A549 (cell line): Measurements from ENCODE around the gene SRP9. TPM values are rescaled to one million over a fixed set of nuclear protein-coding genes. Genes with fewer than 3 reads are reported as not detected.

ENCODE experiments used
- ATAC-seq, 2 experiments: fragments of 200-7000 bp in 1 of 2; fragments of >200 bp in 1 of 2; cut with Nextera tagmentation in 1 of 2; cut with Tn5 transposase in 1 of 2; 3 replicates each; pipeline versions ENCODE4 v1.8.0 to v1.9.1; 2018 to 2020; ENCODE audit warnings: mild to moderate bottlenecking in 1 of 2, moderate library complexity in 1 of 2
- CTCF ChIA-PET: fragments of 300-600 bp; sonication (Branson Sonifier 250); formaldehyde crosslinking; extraction: SDS; loops from one replicate; lab custom pipeline; 2021; ENCODE audit warnings: antibody characterized with exemption, inconsistent platforms; lab: Yijun Ruan, JAX
- POLR2A ChIA-PET: fragments of 350-600 bp; formaldehyde crosslinking; extraction: SDS; loops from one replicate; lab custom pipeline; 2021; ENCODE audit warnings: antibody characterized with exemption, inconsistent platforms; lab: Yijun Ruan, JAX
- DNase-seq, 2 experiments: peaks; one replicate each; pipeline versions ENCODE4 v3.0.0 to v3.0.0-alpha.2; 2011 to 2016; ENCODE audit warnings: low read depth in 1 of 2, low spot score in 1 of 2
- FAIRE-seq: peaks from 2 replicates; lab custom pipeline; 2011; peaks lifted over from hg19 to GRCh38; lab: Jason Lieb, UNC
- H3K27ac ChIP-seq, 2 experiments: fragments of >200 bp; sonication (Bioruptor Twin); formaldehyde crosslinking; 3 replicates each; pipeline ENCODE4 v1.5.1; 2016 to 2017
- H3K4me1 ChIP-seq: fragments of >200 bp; sonication (Bioruptor Twin); formaldehyde crosslinking; 3 replicates; pipeline ENCODE4 v1.6.1; 2016
- H3K4me2 ChIP-seq: fragments of >200 bp; sonication (Bioruptor Twin); formaldehyde crosslinking; 3 replicates; pipeline ENCODE4 v1.6.1; 2016
- H3K4me3 ChIP-seq: fragments of >200 bp; sonication (Bioruptor Twin); formaldehyde crosslinking; 3 replicates; pipeline ENCODE4 v1.5.1; 2016
- H3K9me3 ChIP-seq: fragments of >200 bp; sonication (Bioruptor Twin); formaldehyde crosslinking; 3 replicates; pipeline ENCODE4 v1.6.1; 2016
- CHD2 ChIP-seq: fragments of 150-350 bp; IDR thresholded peaks from 2 replicates; pipeline ENCODE4 v1.6.1; 2014; ENCODE audit warnings: low read length; ENCODE audit not compliant: partially characterized antibody
- CHD4 ChIP-seq: fragments of 200-600 bp; sonication (generic); IDR thresholded peaks from 2 replicates; pipeline ENCODE4 v1.6.1; 2016; ENCODE audit warnings: antibody characterized with exemption, mild to moderate bottlenecking, borderline replicate concordance
- CTCF ChIP-seq: fragments of >200 bp; sonication (Bioruptor Twin); formaldehyde crosslinking; IDR thresholded peaks from 3 replicates; pipeline ENCODE4 v1.5.1; 2016
- EHMT2 ChIP-seq: fragments of 200-600 bp; sonication (generic); IDR thresholded peaks from 2 replicates; pipeline ENCODE4 v1.6.1; 2016; ENCODE audit warnings: antibody characterized with exemption, low read depth, mild to moderate bottlenecking, moderate library complexity
- FOSB ChIP-seq: fragments of 250-450 bp; sonication (Bioruptor Pico); IDR thresholded peaks from 2 replicates; pipeline ENCODE4 v1.5.0; 2020; ENCODE audit warnings: mild to moderate bottlenecking, moderate library complexity
- FOSL2 ChIP-seq, 2 experiments: fragments of 450-650 bp in 1 of 2; fragments of >200 bp in 1 of 2; sonication (Bioruptor Twin) in 1 of 2; formaldehyde crosslinking; IDR thresholded peaks; 2 replicates each; pipeline versions ENCODE4 v1.5.0 to v1.6.1; 2016 to 2020; ENCODE audit warnings: mild to moderate bottlenecking in 1 of 2, moderate library complexity in 1 of 2
- FOXS1 ChIP-seq: fragments of 250-450 bp; sonication (Bioruptor Pico); IDR thresholded peaks from 2 replicates; pipeline ENCODE4 v1.5.0; 2020; ENCODE audit warnings: mild to moderate bottlenecking, moderate library complexity
- GATA3 ChIP-seq: IDR thresholded peaks from 2 replicates; pipeline ENCODE4 v1.6.1; 2012; ENCODE audit warnings: borderline replicate concordance
- HEYL ChIP-seq: fragments of 250-450 bp; sonication (Bioruptor Pico); IDR thresholded peaks from 2 replicates; pipeline ENCODE4 v1.8.0; 2021; ENCODE audit warnings: mild to moderate bottlenecking, moderate library complexity
- HOXB5 ChIP-seq: fragments of 250-450 bp; sonication (Bioruptor Pico); IDR thresholded peaks from 2 replicates; pipeline ENCODE4 v1.5.0; 2020; ENCODE audit warnings: mild to moderate bottlenecking, moderate library complexity
- JUN ChIP-seq, 2 experiments: fragments of >200 bp; sonication (Bioruptor Twin); formaldehyde crosslinking; IDR thresholded peaks; 2 replicates in 1 of 2; 3 replicates in 1 of 2; pipeline ENCODE4 v1.6.1; 2016 to 2017
- JUNB ChIP-seq: fragments of >200 bp; sonication (Bioruptor Twin); formaldehyde crosslinking; IDR thresholded peaks from 2 replicates; pipeline ENCODE4 v1.6.1; 2016
- KDM1A ChIP-seq: fragments of 200-600 bp; sonication (generic); IDR thresholded peaks from 2 replicates; pipeline ENCODE4 v1.6.1; 2016; ENCODE audit warnings: low read depth, mild to moderate bottlenecking
- MAZ ChIP-seq: fragments of 150-350 bp; IDR thresholded peaks from 2 replicates; pipeline ENCODE4 v1.6.1; 2014; ENCODE audit warnings: antibody characterized with exemption, low read depth, low read length, borderline replicate concordance
- PHF8 ChIP-seq: fragments of 200-600 bp; sonication (generic); IDR thresholded peaks from 2 replicates; pipeline ENCODE4 v1.6.1; 2016; ENCODE audit warnings: low read depth, mild to moderate bottlenecking, antibody characterized with exemption, moderate library complexity, borderline replicate concordance
- RNF2 ChIP-seq: fragments of 200-600 bp; sonication (generic); IDR thresholded peaks from 2 replicates; pipeline ENCODE4 v1.6.1; 2016; ENCODE audit warnings: low read depth, mild to moderate bottlenecking, antibody characterized with exemption, moderate library complexity, borderline replicate concordance
- SREBF2 ChIP-seq: fragments of 450-650 bp; IDR thresholded peaks from 2 replicates; pipeline ENCODE4 v1.6.1; 2014; ENCODE audit warnings: mild to moderate bottlenecking, moderate library complexity
- TP53 ChIP-seq: fragments of 250-450 bp; sonication (Bioruptor Pico); IDR thresholded peaks from 2 replicates; pipeline ENCODE4 v1.5.0; 2021; ENCODE audit warnings: mild to moderate bottlenecking, moderate library complexity
- ZC3H11A ChIP-seq: fragments of 450-650 bp; IDR thresholded peaks from 2 replicates; pipeline ENCODE4 v1.6.1; 2014; ENCODE audit warnings: antibody characterized with exemption, mild to moderate bottlenecking
- ZSCAN20 ChIP-seq: fragments of 250-450 bp; sonication (Bioruptor Pico); IDR thresholded peaks from 2 replicates; pipeline ENCODE4 v1.8.0; 2022; ENCODE audit warnings: mild to moderate bottlenecking, moderate library complexity
- WGBS: methylation state at CpG from one replicate; pipeline ENCODE4 v1.1.6; 2017; ENCODE audit errors: missing lambda C conversion rate; 5-methylcytosine and 5-hydroxymethylcytosine counted together
- polyA plus RNA-seq, 4 experiments: library from polyadenylated mRNA; depleted of rRNA in 3 of 4; stranded (reverse); fragments of >200 nt; fragmentation: RNase III in 1 of 4; extraction: RNeasy Plus Mini Kit Qiagen cat#74134 plus additional on column Dnase treatment in 1 of 4; gene quantifications; 2 replicates in 3 of 4; 3 replicates in 1 of 4; pipeline ENCODE4 v1.2.3, GENCODE V29; 2011 to 2017

The SRP9 gene
- polyA plus RNA-seq, 2 of the 4 experiments (the other 2 are of a cell fraction) = 352 to 629 TPM

- Histone ChIP-seq H3K4me2 (no peak overlapping the region), H3K4me1 (peaks cover 35% of the 10 kb centered on the region), H3K9me3 (no peaks in the 10 kb centered on the region), H3K4me3 (no peak overlapping the region), H3K27ac (0 out of 6 replicates have a peak overlapping the region, but pooled peaks of 1 of the 2 experiments have one; percentile 34)
- ChIA-PET POLR2A (no interaction called here), CTCF (interaction anchor here (0.6 to 1.9 kb wide), 4 partner anchors 25 to 437 kb away, joined by 3 to 7 read pairs (median 3); no protein-coding TSS in a partner anchor)
- DNase-seq = no peak
- FAIRE-seq = no peak
- WGBS = 89% methylated on average over 12 of the region's 12 CpGs
- ATAC-seq = no peak
- TF ChIP-seq MAZ (no peak), ZC3H11A (no peak), EHMT2 (no peak), TP53 (no peak), RNF2 (no peak), FOSL2 (IDR thresholded peaks at IDR 0.05) (no peak), FOSL2 (CRISPR knock-in tag; IDR thresholded peaks at IDR 0.05) (no peak), CHD4 (no peak), GATA3 (no peak), HOXB5 (CRISPR knock-in tag) (no peak), CHD2 (no peak), CTCF (no peak), FOXS1 (no peak), PHF8 (no peak), JUN (IDR thresholded peaks at IDR 0.05) (no peak)
Observed at GRCh38 chr1:225824533-225824941, 46.9 kb downstream of the SRP9 start.

- ChIA-PET POLR2A (no interaction called here), CTCF (interaction anchor here (1.1 to 1.9 kb wide), 5 partner anchors 11 to 350 kb away, joined by 3 to 7 read pairs (median 3); no protein-coding TSS in a partner anchor)
- ATAC-seq (peak in 1 of 2 experiments; percentile 21; a peak in 3 of 6 replicates), FAIRE-seq (no peak), DNase-seq (no peak)
- Histone ChIP-seq H3K27ac (peak overlapping the region in 1 of 2 experiments; percentile 40; a peak in 1 of 6 replicates), H3K4me3 (no peak overlapping the region), H3K4me1 (peaks cover 30% of the 10 kb centered on the region), H3K4me2 (no peak overlapping the region), H3K9me3 (no peaks in the 10 kb centered on the region)
- 87% methylated on average over 6 of the region's 6 CpGs for WGBS
- no peak for TF ChIP-seq FOSB (CRISPR knock-in tag)
- TF ChIP-seq SREBF2 = no peak
- no peak for TF ChIP-seq JUNB
Observed at GRCh38 chr1:225825078-225825477, 47.5 kb downstream of the SRP9 start.

DNA sequence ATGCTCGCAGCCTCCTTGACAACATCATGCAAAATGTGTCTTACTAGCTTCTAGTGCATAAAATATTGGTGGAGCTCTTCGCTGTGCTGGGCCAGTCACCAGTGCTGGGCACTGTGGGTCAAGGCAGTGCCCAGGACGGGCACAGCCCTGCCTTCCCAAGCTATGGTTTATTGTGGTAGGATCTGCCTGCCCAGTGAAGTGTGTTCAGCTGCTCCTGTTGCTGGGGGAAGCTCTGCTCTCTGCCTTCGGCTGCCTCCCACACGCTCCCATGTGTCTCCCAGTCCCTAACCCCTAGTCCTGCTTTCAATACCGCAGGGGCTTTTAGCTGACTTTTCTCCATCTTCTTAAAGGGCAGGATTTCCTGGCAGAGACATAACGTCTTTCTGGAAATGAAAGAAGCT, 48.0 kb downstream of the SRP9 start:
- DNase-seq (no peak), FAIRE-seq (no peak), ATAC-seq (peak in 1 of 2 experiments; percentile 14; a peak in 2 of 6 replicates)
- 88% methylated on average over 7 of the region's 7 CpGs for WGBS
- Histone ChIP-seq H3K9me3 (no peaks in the 10 kb centered on the region), H3K27ac (peak overlapping the region in 1 of 2 experiments; percentile 40; a peak in 2 of 6 replicates), H3K4me1 (peaks cover 24% of the 10 kb centered on the region), H3K4me2 (no peak overlapping the region), H3K4me3 (no peak overlapping the region)
- ChIA-PET POLR2A (no interaction called here), CTCF (interaction anchor here (0.6 to 1.9 kb wide), 9 partner anchors 11 to 424 kb away, joined by 3 to 7 read pairs (median 3); no protein-coding TSS in a partner anchor)
- TF ChIP-seq KDM1A = no peak
- no peak for TF ChIP-seq ZSCAN20 (CRISPR knock-in tag)
- no peak for TF ChIP-seq HEYL (CRISPR knock-in tag)
- no peak for TF ChIP-seq FOSL2 (IDR thresholded peaks at IDR 0.05)
- TF ChIP-seq FOSL2 (CRISPR knock-in tag; IDR thresholded peaks at IDR 0.05) = no peak
